ENCODE data around the gene TRAF3IP1. TPM values are rescaled to one million over a fixed set of nuclear protein-coding genes. Genes with fewer than 3 reads are reported as not detected.

TRAF3IP1 gene
- total and polyA plus RNA-seq, 2 donors (not counting 1 experiment from before 2014, with no cell fraction given), result 3.9 to 9.2 TPM

- no peak overlapping the region for H2AFZ ChIP-seq (ENCODE audit: low read length)
- H3K4me1 ChIP-seq (ENCODE audit: control insufficient read depth, extremely low read depth, insufficient read depth, low read length), result no peaks in the 10 kb centered on the region
- H3K9me3 ChIP-seq (ENCODE audit: control insufficient read depth, insufficient read depth, low read depth, low read length), result no peaks in the 10 kb centered on the region
- no peaks in the 10 kb centered on the region for H4K20me1 ChIP-seq (ENCODE audit: control insufficient read depth, extremely low read depth, insufficient read depth, low read length)
- no peak overlapping the region for H3K4me3 ChIP-seq (replicated peaks in 1 of 4; ENCODE audit: control extremely low read depth in 1 of 4, insufficient read depth in 1 of 4, low read depth in 3 of 4, low read length in 4 of 4)
- H3K36me3 ChIP-seq (ENCODE audit: control insufficient read depth, insufficient read depth, low read length), result no peaks in the 10 kb centered on the region
- no peak for TF ChIP-seq EZH2 (IDR thresholded peaks at IDR 0.05; ENCODE audit: low read length, missing control alignments)
- TF ChIP-seq, protein P1, sequence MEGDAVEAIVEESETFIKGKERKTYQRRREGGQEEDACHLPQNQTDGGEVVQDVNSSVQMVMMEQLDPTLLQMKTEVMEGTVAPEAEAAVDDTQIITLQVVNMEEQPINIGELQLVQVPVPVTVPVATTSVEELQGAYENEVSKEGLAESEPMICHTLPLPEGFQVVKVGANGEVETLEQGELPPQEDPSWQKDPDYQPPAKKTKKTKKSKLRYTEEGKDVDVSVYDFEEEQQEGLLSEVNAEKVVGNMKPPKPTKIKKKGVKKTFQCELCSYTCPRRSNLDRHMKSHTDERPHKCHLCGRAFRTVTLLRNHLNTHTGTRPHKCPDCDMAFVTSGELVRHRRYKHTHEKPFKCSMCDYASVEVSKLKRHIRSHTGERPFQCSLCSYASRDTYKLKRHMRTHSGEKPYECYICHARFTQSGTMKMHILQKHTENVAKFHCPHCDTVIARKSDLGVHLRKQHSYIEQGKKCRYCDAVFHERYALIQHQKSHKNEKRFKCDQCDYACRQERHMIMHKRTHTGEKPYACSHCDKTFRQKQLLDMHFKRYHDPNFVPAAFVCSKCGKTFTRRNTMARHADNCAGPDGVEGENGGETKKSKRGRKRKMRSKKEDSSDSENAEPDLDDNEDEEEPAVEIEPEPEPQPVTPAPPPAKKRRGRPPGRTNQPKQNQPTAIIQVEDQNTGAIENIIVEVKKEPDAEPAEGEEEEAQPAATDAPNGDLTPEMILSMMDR (conservative IDR thresholded peaks at IDR 0.05 in 1 of 2, IDR thresholded peaks at IDR 0.05 in 1 of 2; ENCODE audit: low read depth in 1 of 2, low read length in 2 of 2), result no peak
- DNase-seq (ENCODE audit: low read depth in 2 of 2), result no peak
- H3K27ac ChIP-seq (ENCODE audit: insufficient read depth, low read length), result no peak overlapping the region
- H3K4me2 ChIP-seq (ENCODE audit: extremely low read depth, insufficient read depth, low read length), result no peak overlapping the region
- H3K27me3 ChIP-seq (ENCODE audit: control insufficient read depth, insufficient read depth, low read length), result no peaks in the 10 kb centered on the region
- H3K9ac ChIP-seq (ENCODE audit: insufficient read depth, low read length), result no peak overlapping the region
- H3K79me2 ChIP-seq (ENCODE audit: control insufficient read depth, insufficient read depth, low read length), result no peaks in the 10 kb centered on the region
Measured at GRCh38 chr2:238398577-238398976, 78.3 kb downstream of the TRAF3IP1 start.

GRCh38 chr2:238399094-238399493, 78.8 kb downstream of the TRAF3IP1 start:
- H3K4me2 ChIP-seq (ENCODE audit: extremely low read depth, insufficient read depth, low read length), result no peak overlapping the region
- no peak overlapping the region for H2AFZ ChIP-seq (ENCODE audit: low read length)

GRCh38 chr2:238401551-238401950, 81.2 kb downstream of the TRAF3IP1 start:
- Histone ChIP-seq H3K4me2 (ENCODE audit: extremely low read depth, insufficient read depth, low read length) (no peak overlapping the region), H4K20me1 (ENCODE audit: control insufficient read depth, extremely low read depth, insufficient read depth, low read length) (no peaks in the 10 kb centered on the region), H3K4me3 (replicated peaks in 1 of 4; ENCODE audit: control extremely low read depth in 1 of 4, insufficient read depth in 1 of 4, low read depth in 3 of 4, low read length in 4 of 4) (no peak overlapping the region), H3K9me3 (ENCODE audit: control insufficient read depth, insufficient read depth, low read depth, low read length) (no peaks in the 10 kb centered on the region), H3K79me2 (ENCODE audit: control insufficient read depth, insufficient read depth, low read length) (no peaks in the 10 kb centered on the region), H3K9ac (ENCODE audit: insufficient read depth, low read length) (no peak overlapping the region), H2AFZ (ENCODE audit: low read length) (no peak overlapping the region), H3K4me1 (ENCODE audit: control insufficient read depth, extremely low read depth, insufficient read depth, low read length) (no peaks in the 10 kb centered on the region), H3K27ac (ENCODE audit: insufficient read depth, low read length) (no peak overlapping the region), H3K27me3 (ENCODE audit: control insufficient read depth, insufficient read depth, low read length) (no peaks in the 10 kb centered on the region), H3K36me3 (ENCODE audit: control insufficient read depth, insufficient read depth, low read length) (no peaks in the 10 kb centered on the region)
- DNase-seq (ENCODE audit: low read depth in 2 of 2), result no peak
- TF ChIP-seq EZH2 (IDR thresholded peaks at IDR 0.05; ENCODE audit: low read length, missing control alignments), result no peak
- TF ChIP-seq, protein P1 (conservative IDR thresholded peaks at IDR 0.05 in 1 of 2, IDR thresholded peaks at IDR 0.05 in 1 of 2; ENCODE audit: low read depth in 1 of 2, low read length in 2 of 2), result no peak

More at GRCh38 chr2:238399094-238399493, 78.8 kb downstream of the TRAF3IP1 start:
- Histone ChIP-seq H3K4me3 (replicated peaks in 1 of 4; ENCODE audit: control extremely low read depth in 1 of 4, insufficient read depth in 1 of 4, low read depth in 3 of 4, low read length in 4 of 4) (no peak overlapping the region), H3K79me2 (ENCODE audit: control insufficient read depth, insufficient read depth, low read length) (no peaks in the 10 kb centered on the region), H3K4me1 (ENCODE audit: control insufficient read depth, extremely low read depth, insufficient read depth, low read length) (no peaks in the 10 kb centered on the region), H3K27ac (ENCODE audit: insufficient read depth, low read length) (no peak overlapping the region), H3K9me3 (ENCODE audit: control insufficient read depth, insufficient read depth, low read depth, low read length) (no peaks in the 10 kb centered on the region), H4K20me1 (ENCODE audit: control insufficient read depth, extremely low read depth, insufficient read depth, low read length) (no peaks in the 10 kb centered on the region), H3K9ac (ENCODE audit: insufficient read depth, low read length) (no peak overlapping the region), H3K27me3 (ENCODE audit: control insufficient read depth, insufficient read depth, low read length) (no peaks in the 10 kb centered on the region), H3K36me3 (ENCODE audit: control insufficient read depth, insufficient read depth, low read length) (no peaks in the 10 kb centered on the region)
- TF ChIP-seq EZH2 (IDR thresholded peaks at IDR 0.05; ENCODE audit: low read length, missing control alignments), result no peak
- no peak for DNase-seq (ENCODE audit: low read depth in 2 of 2)
